ENCODE results near the gene RRBP1. TPM values are rescaled to one million over a fixed set of nuclear protein-coding genes. Genes with fewer than 3 reads are reported as not detected.

Gene RRBP1
- total RNA-seq, 1 donor from 2014 or later = 83.0 TPM

GRCh38 chr20:17613328-17614175 is 68.5 kb downstream of the RRBP1 start:
- intact Hi-C loops (cut with micrococcal nuclease) = no loop called here

- intact Hi-C loops (cut with micrococcal nuclease) = no loop called here
These were observed 69.1 kb downstream of the RRBP1 start for GRCh38 chr20:17612992-17613327.

- intact Hi-C loops (cut with micrococcal nuclease) = no loop called here
These were observed 69.6 kb downstream of the RRBP1 start for GRCh38 chr20:17612287-17612991.

- intact Hi-C loops (cut with micrococcal nuclease) = loop anchor here (2.0 kb wide), 2 partner anchors 41 to 71 kb away; partner anchors contain the start of genes DSTN and RRBP1
These were observed 70.3 kb downstream of the RRBP1 start for GRCh38 chr20:17611540-17612286.

DNA sequence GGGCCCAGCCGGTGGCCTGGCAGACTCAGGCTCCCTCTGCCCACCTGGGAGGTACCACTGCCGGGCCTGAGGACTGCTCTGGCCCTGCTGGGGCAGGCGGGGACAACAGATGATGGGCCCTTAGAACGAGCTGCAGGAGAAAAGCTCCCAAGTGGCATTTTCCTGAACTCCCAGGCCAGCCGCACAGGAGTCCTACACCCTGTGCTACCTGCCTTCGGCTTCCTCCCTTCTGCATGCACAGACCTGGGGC is 70.8 kb downstream of the RRBP1 start:
- intact Hi-C loops (cut with micrococcal nuclease) = loop anchor here (2.0 kb wide), 2 partner anchors 40 to 72 kb away; partner anchors contain the start of genes DSTN and RRBP1

GRCh38 chr20:17610566-17611289 is 71.3 kb downstream of the RRBP1 start:
- intact Hi-C loops (cut with micrococcal nuclease) = loop anchor here (2.0 kb wide), 2 partner anchors 40 to 72 kb away; partner anchors contain the start of genes DSTN and RRBP1

- intact Hi-C loops (cut with micrococcal nuclease) = loop anchor here (2.0 kb wide), 2 partner anchors 39 to 73 kb away; partner anchors contain the start of genes DSTN and RRBP1
These were observed 72.1 kb downstream of the RRBP1 start for GRCh38 chr20:17609811-17610377.

DNA sequence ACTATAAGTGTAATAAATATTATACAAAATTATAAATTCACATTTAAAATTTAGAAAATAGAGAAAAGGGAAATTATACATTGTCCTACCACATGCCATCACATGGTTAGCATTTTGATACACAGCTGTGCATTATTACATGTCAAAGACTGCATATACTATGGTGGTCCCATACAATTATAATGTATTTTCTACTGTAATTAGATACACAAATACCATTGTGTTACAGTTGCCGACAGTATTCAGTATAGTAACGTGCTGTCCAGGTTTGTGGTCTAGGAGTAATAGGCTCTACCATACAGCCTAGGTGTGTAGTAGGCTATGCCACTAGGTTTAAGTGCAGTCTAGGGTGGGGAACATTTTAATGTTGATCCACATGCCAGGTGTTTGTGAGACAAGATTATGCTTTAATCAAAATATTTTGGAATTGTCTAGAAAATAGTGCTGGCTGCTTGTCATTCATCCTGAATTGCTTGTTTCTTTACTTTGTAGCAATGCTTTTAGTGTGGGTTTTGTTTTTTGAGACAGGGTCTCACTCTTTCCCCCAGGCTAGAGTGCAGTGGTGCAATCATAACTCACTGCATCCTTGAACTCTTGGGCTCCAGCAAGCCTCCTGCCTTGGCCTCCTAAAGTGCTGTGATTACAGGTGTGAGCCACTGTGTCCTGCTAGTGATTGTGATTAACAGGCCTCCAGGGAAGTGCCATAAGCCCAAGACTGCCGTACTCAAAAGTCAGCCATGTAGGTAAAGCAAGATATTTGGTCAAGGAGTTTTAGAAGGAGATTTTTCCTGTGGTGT is 73.1 kb downstream of the RRBP1 start:
- intact Hi-C loops (cut with micrococcal nuclease) = no loop called here

DNA sequence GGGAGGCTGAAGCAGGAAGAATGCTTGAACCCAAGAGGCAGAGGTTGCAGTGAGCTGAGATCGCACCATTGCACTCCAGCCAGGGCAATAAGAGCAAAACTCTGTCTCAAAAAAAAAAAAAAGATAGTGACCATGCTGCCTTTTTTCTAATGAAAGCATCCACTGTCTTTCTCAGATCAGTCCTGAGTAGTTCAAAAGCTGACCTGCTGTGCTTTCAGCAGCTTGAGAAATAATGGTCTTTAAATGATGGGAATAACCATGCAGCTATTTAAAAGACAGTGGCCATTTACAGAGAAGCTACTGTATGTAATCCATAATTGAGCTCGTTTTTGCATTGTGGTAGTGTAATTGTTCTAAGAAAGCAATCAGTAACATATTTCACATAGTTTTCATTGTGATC is 76.0 kb downstream of the RRBP1 start:
- intact Hi-C loops (cut with micrococcal nuclease) = no loop called here

DNA sequence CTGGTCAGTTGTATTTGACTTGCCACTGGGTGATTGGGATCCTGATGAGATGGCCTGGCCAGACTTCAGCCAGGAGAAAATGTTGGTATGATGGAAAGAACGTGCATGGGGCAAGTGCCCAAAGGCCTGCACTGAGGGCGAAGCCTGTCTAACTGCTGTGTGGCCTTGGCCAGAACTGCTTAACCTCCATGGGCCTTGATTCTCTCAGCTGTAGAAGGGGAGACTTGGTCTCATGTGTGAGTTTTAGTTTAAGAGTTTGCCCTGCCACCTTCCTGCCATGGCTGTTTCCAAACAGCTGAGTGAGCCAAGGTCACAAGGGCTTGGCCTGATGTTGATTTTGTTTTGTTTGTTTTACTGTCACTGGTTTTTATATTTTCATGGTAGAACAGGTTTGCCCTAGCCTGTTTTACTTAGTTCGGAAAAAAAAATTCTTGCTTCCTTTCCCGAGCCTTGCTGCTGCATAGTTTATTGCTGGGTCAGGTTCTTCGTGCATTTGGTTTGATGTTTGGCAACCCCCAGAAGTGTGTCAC is 76.8 kb downstream of the RRBP1 start:
- intact Hi-C loops (cut with micrococcal nuclease) = no loop called here

DNA sequence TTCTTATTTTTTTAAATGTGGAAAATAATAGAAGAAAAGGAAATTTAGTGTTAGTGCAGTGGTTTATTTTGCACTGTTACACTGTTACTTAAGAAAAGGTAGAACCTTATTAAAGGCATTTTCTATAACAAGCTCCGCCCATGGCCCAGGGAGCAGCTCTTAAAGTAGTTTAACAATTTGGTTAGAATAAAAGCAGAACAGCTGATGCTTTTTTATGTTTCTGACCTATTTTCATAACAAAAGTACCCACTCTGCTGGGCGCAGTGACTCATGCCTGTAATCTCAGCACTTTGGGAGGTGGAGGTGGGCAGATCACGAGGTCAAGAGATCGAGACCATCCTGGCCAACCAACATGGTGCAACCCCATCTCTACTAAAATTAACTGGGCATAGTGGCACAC is 79.5 kb downstream of the RRBP1 start:
- intact Hi-C loops (cut with micrococcal nuclease) = no loop called here

DNA sequence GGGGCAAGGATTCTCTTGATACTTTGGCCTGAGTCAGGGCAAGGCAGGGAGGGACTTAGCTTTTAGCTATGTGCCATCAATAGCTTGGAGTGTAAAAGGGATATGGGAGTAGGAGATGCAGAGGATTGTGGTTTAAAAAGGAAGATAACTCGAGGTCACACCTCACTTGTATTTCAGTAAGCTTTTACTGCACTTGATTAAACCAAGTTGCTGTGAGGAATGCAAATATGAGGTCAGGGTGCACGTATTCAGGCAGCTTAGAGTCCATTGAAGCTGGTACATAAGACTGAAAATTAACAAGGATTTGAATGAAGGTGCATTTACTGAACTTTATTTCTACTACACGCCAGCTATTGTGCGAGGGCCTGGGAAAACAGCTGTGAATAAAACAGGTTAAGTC is 80.1 kb downstream of the RRBP1 start:
- intact Hi-C loops (cut with micrococcal nuclease) = no loop called here

- intact Hi-C loops (cut with micrococcal nuclease) = no loop called here
These were observed 84.0 kb downstream of the RRBP1 start for GRCh38 chr20:17598013-17598550.

DNA sequence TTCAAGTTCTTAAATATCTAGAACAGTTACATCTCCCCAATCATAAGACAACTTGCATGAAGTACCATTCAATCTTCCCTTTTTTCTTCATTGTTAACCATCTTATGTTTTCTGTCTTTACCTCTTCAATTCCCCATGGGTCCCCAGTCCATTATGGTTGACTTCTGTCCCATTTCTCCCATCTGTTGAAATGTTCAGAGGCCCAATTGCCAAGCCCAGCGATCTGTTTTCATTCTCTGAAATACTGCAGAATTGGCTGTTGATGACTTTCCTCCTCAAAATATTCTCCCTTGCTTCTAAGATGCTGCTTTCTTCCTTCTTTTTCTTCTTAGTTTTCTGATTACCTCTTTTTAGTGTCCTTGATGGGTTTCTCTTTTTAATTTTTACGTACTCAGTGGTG is 86.2 kb downstream of the RRBP1 start:
- intact Hi-C loops (cut with micrococcal nuclease) = no loop called here

DNA sequence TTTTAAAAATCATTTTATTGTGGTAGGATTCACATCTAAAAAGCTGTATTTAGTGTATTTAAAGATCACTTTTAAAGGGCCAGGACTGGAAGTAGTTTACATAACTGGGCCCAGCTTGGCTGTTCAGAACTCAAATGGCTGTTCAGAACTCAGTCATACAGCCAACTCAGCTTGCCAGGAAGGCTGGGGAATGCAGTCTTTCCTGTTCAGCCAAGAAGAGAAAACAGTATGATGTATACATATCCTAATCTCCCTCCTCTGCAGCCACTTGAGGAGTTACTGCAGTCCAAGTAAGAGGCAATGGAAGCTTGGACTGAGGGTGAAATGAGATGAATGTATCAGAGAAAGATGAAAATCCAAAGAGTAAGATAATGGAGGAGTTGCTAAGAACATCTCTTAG is 87.6 kb downstream of the RRBP1 start:
- intact Hi-C loops (cut with micrococcal nuclease) = no loop called here

DNA sequence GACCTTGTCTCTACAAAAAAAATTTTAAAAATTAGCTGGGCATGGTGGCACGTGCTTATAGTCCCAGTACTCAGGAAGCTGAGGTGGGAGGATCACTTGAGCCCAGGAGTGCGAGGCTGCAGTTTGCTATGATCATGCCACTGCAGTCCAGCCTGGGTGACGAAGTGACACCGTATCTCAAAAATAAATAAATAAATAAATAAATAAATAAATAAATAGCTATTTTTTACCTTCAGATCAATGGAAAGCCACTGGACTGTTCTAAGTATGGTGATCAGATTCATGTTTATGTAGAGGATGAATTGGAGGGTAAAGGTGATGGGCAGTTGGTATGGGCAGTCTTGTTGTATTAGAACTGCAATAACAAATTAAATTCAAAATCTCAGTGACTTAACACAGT is 88.1 kb downstream of the RRBP1 start:
- intact Hi-C loops (cut with micrococcal nuclease) = no loop called here

- intact Hi-C loops (cut with micrococcal nuclease) = no loop called here
These were observed 91.8 kb downstream of the RRBP1 start for GRCh38 chr20:17590245-17590644.

GRCh38 chr20:17589161-17589834 is 92.7 kb downstream of the RRBP1 start:
- intact Hi-C loops (cut with micrococcal nuclease) = no loop called here

DNA sequence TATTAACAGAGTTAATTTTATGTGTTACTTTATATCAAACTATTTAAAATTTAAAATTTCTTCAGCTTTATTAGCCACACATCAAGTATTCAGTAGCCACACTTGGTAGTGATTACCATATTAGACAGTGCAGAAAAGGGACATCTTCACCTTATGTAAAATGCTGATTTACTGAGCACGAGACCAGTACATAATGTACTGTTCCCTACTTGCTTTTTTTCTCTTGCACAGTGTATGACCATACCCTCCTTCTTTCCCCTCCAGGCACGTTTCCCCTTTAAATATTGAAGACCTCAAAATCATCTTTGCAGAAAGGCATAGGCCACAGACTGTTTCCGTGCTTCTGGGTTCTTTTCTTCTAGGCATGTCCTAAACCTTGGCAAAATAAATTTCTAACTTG is 94.2 kb downstream of the RRBP1 start:
- intact Hi-C loops (cut with micrococcal nuclease) = no loop called here

Measured in T-helper 2 cell treated with Interferon-gamma antibody and Interleukin-4, amounts not matched to agents 100 ng/mL and 5 ng/mL, for 36 hours (primary cell).